Measurements from ENCODE around the gene PNRC1. TPM values are rescaled to one million over a fixed set of nuclear protein-coding genes. Genes with fewer than 3 reads are reported as not detected.
"Not testable (repeated sequence)": the region's sequence is repeated elsewhere in the genome, so short reads cannot be mapped to it uniquely, and the experiment has no call there.

PNRC1 gene
- total RNA-seq, 1 donor from 2014 or later = 289 TPM

GRCh38 chr6:89057759-89058158 lies 22.8 kb upstream of the PNRC1 start:
- no peak for DNase-seq (ENCODE audit: extremely low spot score in 2 of 2)
- H3K4me1 ChIP-seq = no peaks in the 10 kb centered on the region
- H3K36me3 ChIP-seq = no peaks in the 10 kb centered on the region
- no peak overlapping the region for H3K27ac ChIP-seq
- no peaks in the 10 kb centered on the region for H3K27me3 ChIP-seq
- intact Hi-C loops (cut with DNase I) = no loop called here
- no peak for TF ChIP-seq POLR2AphosphoS5 (IDR thresholded peaks at IDR 0.05; ENCODE audit: insufficient read depth in 1 of 2, low read depth in 1 of 2)
- no peak for TF ChIP-seq POLR2A (IDR thresholded peaks at IDR 0.05)
- H3K9me3 ChIP-seq = no peaks in the 10 kb centered on the region
- H3K4me3 ChIP-seq = no peak overlapping the region

GRCh38 chr6:89058627-89059026 lies 21.9 kb upstream of the PNRC1 start:
- DNase-seq (ENCODE audit: extremely low spot score in 2 of 2) = no peak
- Histone ChIP-seq H3K9me3 (no peaks in the 10 kb centered on the region), H3K27ac (no peak overlapping the region), H3K4me3 (no peak overlapping the region), H3K36me3 (no peaks in the 10 kb centered on the region), H3K27me3 (no peaks in the 10 kb centered on the region), H3K4me1 (no peaks in the 10 kb centered on the region)
- intact Hi-C loops (cut with DNase I) = no loop called here
- TF ChIP-seq CTCF (IDR thresholded peaks at IDR 0.05) = no peak
- TF ChIP-seq POLR2AphosphoS5 (IDR thresholded peaks at IDR 0.05; ENCODE audit: insufficient read depth in 1 of 2, low read depth in 1 of 2) = no peak
- no peak for TF ChIP-seq POLR2A (IDR thresholded peaks at IDR 0.05)

GRCh38 chr6:89059227-89059626 lies 21.3 kb upstream of the PNRC1 start:
- H3K36me3 ChIP-seq = no peaks in the 10 kb centered on the region
- H3K4me3 ChIP-seq = no peak overlapping the region
- no peaks in the 10 kb centered on the region for H3K27me3 ChIP-seq
- intact Hi-C loops (cut with DNase I) = no loop called here
- H3K27ac ChIP-seq = no peak overlapping the region
- DNase-seq (ENCODE audit: extremely low spot score in 2 of 2) = no peak
- no peak for TF ChIP-seq POLR2AphosphoS5 (IDR thresholded peaks at IDR 0.05; ENCODE audit: insufficient read depth in 1 of 2, low read depth in 1 of 2)
- no peak for TF ChIP-seq CTCF (IDR thresholded peaks at IDR 0.05)
- TF ChIP-seq POLR2A (IDR thresholded peaks at IDR 0.05) = no peak
- H3K9me3 ChIP-seq = no peaks in the 10 kb centered on the region
- no peaks in the 10 kb centered on the region for H3K4me1 ChIP-seq

GRCh38 chr6:89063881-89064280 lies 16.7 kb upstream of the PNRC1 start:
- no peak for TF ChIP-seq POLR2A (IDR thresholded peaks at IDR 0.05)
- no peak for TF ChIP-seq CTCF (IDR thresholded peaks at IDR 0.05)
- TF ChIP-seq POLR2AphosphoS5 (IDR thresholded peaks at IDR 0.05; ENCODE audit: insufficient read depth in 1 of 2, low read depth in 1 of 2) = no peak
- H3K4me1 ChIP-seq = no peaks in the 10 kb centered on the region
- H3K27ac ChIP-seq = no peak overlapping the region
- intact Hi-C loops (cut with DNase I) = no loop called here
- H3K27me3 ChIP-seq = no peaks in the 10 kb centered on the region
- no peaks in the 10 kb centered on the region for H3K36me3 ChIP-seq
- no peak for DNase-seq (ENCODE audit: extremely low spot score in 2 of 2)
- H3K4me3 ChIP-seq = no peak overlapping the region
- no peaks in the 10 kb centered on the region for H3K9me3 ChIP-seq

- not testable (repeated sequence) for H3K36me3 ChIP-seq
Observed at GRCh38 chr6:89064931-89065330, 15.6 kb upstream of the PNRC1 start.

GRCh38 chr6:89066121-89066520 lies 14.4 kb upstream of the PNRC1 start:
- H3K36me3 ChIP-seq; H3K9me3 ChIP-seq; intact Hi-C loops (cut with DNase I); H3K4me1 ChIP-seq; H3K4me3 ChIP-seq; H3K27ac ChIP-seq; DNase-seq (ENCODE audit: extremely low spot score in 2 of 2); H3K27me3 ChIP-seq: not testable (repeated sequence)

More at GRCh38 chr6:89064931-89065330, 15.6 kb upstream of the PNRC1 start:
- intact Hi-C loops (cut with DNase I); H3K4me3 ChIP-seq; H3K27ac ChIP-seq; H3K27me3 ChIP-seq; H3K9me3 ChIP-seq; H3K4me1 ChIP-seq: not testable (repeated sequence)
- DNase-seq (ENCODE audit: extremely low spot score in 2 of 2) = peak in 1 of 2 donors; percentile 32

All from vagina (tissue), 2 donors.